NCI-H226 (cell line): ENCODE measurements around the gene AP2A2.
"Not testable (repeated sequence)": the region's sequence is repeated elsewhere in the genome, so short reads cannot be mapped to it uniquely, and the experiment has no call there.

Experiments
- DNase-seq: peaks from one replicate; pipeline ENCODE4 v3.0.0-alpha.2; 2015

Gene AP2A2

DNA sequence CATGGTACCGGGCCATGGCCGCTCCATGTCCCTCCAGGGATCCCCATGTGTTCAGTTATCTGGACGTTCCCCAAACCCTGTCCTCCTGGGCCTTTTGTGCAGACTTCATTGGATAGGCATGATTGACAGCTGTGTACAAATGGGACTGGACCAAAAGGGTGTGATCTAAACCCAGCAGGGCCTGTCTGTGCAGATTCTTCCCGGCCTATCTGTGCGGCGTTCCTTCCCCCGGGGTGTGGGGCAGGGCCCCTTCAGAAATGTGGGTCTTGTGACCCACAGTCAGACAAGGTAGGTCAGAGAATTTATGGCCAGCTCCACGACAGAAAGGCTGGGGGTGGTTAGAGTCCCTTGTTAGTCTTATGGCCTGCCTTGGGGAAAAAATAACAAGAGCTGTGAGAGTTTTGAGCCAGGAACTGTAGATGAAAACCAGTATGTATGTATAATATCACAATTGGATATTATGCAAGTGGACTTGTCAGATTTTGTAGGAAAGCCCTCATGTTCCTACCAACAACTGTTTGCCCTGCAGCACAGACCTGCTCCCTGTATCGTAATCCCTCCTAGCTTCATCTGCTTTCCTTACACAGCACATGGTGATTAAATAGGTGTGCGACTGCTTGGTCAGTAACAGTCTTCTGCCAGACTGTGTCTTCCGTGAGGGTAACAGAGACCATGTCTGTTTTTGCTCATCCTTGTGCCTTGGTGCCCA is 31.7 kb downstream of the AP2A2 start:
- no peak for DNase-seq

DNA sequence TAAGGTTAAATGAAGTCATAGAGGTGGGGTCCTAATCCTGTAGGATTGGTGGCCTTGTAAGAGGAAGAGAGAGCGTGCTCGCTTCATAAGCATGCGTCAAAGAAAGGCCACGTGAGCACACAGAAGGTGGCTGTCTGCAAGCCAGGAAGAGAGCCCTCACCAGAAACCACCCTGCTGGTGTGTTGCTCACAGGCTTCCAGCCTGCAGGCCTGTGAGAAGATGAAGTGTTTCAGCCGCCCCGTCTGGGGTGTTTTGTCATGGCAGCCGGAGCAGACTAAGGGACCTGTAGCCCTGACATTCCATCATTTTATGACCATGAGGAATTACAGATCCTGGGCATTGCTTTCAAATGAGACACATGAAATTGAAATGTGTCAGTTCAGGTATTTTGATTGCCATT is 32.4 kb downstream of the AP2A2 start:
- DNase-seq: no peak

DNA sequence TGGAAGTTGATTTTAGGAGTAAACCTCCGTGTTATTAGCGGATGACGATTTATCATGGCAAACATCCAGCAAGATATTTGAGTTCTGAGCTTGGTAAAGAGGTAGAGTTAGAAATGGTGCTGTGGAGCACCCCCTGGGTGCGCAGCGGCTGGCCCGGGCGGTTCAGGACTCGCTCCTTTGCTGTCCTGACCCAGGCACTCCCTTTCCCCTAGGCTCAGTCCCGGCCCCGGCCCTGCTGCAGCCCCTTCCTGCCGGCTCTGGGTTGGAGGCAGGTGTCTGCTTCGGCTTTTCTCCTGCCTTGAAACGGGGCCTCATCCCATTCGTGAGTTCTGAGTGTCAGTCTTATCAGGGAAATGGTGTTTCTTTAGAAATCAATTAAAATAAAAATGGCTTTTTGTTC is 33.4 kb downstream of the AP2A2 start:
- DNase-seq: no peak

DNA sequence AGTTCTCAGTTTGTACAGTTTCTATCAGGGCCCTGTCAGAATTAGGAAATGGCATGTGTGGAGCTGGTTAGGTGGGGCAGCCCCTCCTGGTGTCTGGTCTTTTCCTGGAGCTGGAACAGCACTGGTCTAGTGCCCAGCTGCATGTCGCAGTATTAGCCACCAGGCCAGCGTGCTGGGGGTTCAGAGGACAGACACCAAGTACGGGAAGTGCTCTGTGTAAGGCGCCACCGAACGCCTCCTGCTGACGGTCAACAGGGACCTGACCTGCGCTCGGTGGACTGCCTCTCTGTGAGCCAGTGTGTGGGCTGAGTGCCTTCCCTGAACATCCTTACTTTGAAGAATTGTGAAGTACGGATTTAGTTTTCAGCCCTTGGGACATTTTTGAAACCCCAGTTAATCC is 33.9 kb downstream of the AP2A2 start:
- DNase-seq: no peak

DNA sequence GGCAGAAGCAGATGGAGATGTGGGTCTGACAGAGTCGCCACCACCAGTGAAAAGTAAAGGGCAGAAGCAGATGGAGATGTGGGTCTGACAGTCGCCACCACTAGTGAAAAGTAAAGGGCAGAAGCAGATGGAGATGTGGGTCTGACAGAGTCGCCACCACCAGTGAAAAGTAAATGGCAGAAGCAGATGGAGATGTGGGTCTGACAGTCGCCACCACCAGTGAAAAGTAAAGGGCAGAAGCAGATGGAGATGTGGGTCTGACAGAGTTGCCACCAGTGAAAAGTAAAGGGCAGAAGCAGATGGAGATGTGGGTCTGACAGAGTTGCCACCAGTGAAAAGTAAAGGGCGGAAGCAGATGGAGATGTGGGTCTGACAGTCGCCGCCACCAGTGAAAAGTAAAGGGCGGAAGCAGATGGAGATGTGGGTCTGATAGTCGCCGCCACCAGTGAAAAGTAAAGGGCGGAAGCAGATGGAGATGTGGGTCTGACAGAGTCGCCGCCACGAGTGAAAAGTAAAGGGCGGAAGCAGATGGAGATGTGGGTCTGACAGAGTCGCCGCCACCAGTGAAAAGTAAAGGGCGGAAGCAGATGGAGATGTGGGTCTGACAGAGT is 35.7 kb downstream of the AP2A2 start:
- not testable (repeated sequence) for DNase-seq

DNA sequence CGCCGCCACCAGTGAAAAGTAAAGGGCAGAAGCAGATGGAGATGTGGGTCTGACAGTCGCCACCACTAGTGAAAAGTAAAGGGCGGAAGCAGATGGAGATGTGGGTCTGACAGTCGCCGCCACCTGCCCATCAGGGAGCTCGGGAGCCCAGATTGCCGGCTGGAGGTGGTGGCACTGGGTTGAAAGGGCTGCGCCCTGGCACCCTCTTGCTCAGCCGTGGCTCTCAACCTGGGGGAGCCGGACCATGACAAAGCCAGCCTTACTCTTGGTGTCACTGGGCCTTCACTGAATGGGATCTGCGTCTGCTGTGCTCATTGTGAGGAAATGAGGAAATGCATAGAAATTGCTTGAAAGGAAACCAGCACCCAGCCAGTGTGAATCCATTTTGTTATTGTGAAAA is 36.3 kb downstream of the AP2A2 start:
- DNase-seq: no peak

DNA sequence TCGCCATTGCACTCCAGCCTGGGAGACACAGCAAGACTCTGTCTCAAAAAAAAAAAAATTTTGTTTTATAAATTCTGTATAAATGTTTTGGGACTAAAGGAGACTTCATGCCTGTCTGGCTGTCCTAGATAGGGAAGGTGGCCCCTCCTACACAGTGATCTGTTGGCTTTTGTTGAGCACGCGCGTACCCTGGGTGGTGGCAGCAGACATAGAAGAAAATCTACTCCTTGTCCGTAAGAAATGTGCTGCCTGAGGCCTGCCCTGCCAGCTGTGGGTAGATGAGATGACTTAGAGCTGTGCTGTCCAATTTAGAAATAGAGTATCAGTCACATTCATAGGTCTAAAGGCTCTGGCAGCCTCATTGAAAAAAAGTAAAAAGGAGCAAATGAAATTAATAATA is 37.0 kb downstream of the AP2A2 start:
- DNase-seq: no peak

DNA sequence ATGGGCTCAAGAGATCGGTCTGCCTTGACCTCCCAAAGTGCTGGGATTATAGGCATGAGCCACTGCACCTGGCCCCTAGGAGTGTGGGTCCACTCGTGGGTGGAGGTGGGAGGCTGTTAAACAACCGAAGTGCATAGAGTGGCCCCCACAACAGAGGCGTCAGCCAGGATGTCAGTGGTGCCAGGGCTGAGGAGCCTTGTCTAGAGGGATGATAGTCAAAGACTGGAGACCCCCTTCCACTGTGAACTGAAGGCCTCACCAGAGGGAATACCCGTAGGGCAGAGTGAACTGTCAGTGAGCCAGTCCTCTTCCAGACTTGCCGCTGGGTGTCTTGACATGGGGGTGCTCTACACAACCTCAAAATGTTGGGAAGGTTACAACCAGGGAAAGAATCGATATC is 38.2 kb downstream of the AP2A2 start:
- DNase-seq: no peak

DNA sequence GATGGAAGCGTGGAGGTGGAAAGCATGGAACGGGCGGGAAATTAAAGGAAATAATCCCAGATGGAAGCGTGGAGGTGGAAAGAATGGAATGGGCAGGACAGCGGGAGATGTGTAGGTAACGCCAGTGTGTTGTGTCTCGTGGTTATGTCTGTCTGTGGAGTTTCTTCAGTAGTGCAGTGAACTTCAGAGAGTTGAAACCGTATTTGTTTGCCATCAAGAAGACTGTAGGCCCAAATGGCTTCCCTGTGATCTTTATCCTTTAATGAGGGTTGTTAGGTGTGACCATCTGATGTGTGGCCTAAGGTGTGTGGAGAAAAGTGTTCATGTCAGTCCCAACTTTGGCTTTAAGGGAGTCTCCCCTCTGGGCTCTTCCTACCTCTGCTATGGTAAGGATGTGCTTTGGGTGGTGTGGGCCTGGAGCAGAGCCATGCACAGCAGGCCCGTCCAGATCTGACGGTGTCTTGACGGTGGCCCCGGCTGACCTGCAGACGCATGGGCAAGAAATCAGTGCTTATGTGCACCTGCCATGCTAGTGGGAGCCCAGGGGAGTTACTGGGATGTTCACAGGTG is 39.6 kb downstream of the AP2A2 start:
- no peak for DNase-seq

DNA sequence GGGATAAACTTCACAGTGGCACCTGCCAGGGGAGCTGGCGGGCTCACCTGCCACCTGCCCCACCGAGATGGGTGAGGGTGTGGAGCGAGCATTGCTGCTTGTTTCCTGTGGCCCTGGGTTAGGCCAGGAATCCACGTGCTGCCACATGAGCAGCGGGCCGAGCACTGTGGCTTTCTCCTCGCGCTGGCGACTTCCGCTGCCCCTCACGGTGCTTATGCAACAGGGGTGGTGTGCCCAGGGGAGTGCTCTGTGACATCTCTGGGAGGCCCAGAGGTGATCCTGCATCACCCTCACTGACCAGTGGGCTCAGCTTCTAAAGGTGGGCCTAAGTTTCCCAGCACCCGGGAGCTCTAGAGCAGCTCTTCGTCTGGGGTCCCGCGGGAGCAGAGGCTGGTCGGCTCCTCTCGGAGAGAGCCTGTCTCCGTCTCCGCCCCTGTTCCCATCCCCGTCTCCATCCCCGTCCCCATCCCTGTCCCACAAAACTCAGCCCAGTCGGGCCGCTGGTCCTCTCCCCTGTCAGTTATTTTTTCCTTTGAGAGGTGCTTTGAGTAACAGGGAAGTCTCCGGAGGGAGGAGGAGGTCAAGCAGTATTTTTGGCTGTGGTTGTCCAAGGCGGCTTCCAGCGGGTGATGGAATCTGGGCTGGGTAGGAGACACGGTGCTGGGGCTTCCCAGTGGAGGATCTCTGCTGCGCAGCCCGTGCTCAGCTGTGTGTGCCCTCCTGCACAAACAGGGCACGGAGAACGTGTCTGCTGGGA is 42.5 kb downstream of the AP2A2 start:
- DNase-seq: no peak

DNA sequence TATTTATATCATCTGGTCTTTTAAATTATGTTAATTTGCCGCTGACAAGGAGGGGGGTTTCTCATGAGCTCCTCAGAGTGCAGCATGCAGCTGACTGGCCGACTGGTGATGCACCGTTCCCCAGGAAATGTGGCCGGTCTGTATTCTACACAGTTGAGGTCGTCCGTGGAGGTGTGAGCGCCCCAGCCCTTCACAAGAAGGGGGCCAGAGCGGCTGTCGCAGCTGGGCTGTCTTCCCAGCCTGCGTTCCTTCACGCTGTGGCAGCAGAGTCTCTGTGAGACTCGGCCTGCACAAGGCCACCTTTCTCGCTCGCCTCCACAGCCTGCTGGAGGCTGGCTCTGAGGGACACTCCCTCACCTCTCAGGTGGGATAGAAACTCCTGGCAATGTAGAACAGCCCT is 43.2 kb downstream of the AP2A2 start:
- DNase-seq: no peak

DNA sequence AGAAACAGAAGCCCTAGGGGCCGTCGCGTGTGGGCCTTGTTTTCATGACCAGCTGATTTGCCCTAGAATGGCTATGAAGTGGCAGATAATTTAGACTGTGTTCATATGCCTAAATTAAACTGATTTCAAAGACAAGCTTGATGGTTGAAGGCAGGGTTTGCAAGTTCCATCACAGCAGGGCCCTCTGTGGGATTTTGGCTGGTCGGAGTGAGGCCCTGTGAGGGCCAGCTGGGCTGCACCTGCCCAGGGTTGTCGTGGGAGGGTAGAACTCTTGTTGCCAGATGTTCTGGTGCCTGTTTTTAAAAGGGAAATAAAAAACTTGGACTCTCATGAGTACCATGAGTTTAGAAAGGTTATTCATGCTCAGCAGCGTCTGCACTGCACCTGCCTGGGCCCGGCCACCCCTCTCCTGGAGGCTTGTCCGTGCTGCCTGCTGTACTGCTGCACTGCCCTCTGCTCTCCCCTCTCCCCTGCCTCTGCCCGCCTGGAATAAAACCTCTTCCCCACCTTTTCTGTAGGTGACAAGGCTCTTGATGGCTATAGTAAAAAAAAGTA is 44.1 kb downstream of the AP2A2 start:
- no peak for DNase-seq

DNA sequence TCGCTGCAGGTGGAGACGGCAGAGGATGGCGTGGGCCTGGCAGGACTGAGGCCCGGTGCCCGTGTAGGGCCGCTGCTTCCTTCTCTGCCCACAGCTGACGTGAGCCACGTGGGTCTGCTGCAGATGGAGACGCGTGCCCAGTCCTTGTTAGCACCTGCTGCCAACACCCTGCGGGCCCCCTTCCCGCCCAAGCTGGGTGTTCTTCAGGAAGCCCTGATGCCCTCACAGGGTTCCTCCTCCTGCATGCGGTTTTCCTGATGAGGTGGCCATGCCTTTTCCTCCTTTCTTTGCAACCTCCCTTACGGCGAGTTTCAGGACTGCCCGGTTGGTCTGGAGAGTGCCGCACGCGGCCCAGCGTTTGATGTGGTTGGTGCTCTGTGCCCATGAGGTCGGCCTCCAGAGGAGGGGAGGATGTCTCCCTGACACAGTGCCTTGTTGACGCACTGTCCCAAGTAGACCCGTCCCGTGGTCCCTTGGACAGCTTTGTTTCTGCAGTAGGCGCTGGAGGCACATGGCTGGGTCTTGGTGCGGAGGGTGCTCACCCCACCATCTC is 44.7 kb downstream of the AP2A2 start:
- no peak for DNase-seq

DNA sequence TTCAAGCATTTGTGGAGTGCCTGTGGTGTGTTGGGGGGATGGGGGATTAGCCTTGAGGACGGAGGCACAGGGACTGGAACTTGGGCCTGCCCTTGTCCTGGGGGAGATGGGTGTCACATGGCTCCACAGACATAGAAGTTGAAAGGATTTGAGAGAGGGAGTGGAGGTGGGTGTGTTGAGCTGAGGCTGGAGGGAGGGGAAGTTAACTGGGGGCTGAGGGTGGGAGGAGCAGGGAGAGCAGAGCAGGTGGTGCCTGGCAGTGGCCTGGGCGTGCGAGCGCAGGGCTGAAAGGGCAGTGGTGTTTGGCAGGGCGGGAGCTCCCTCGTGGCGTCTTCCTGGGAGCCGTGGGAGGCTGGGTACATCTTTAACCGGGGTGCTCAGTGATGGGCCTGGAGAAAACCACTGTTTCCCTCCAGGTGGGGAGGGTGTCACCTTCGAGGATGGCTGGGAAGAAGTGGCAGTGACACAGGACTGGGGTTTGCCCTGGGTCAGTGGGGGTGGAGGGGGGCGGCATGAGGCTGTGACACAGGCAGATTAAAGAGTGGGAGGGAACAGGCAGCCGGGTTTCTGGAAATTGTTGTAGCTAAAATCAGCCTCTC is 45.5 kb downstream of the AP2A2 start:
- DNase-seq: no peak

DNA sequence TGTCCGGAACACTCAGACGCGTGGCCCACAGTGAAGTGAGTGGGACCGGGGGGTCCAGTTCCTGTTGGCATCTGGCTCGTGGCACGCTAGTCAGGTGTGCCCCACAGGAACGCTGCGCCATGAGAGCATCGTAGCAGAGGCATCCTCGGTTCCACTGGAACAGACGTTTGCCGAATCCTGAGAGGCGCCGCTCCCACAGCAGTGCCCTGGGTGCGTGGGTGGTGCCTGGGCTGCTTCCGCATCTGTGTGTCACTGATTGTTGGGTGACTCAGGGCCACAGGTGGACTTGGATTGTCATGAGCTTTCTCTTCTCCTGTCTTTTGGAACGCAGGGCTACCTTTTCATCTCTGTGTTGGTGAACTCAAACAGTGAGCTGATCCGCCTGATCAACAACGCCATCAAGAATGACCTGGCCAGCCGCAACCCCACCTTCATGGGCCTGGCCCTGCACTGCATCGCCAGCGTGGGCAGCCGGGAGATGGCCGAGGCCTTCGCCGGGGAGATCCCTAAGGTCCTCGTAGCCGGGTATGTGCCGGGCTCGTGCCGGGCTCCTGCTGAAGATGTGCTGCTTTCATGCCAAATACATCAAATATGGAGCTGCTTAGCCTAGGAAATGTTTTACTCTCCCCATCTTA is 46.2 kb downstream of the AP2A2 start:
- no peak for DNase-seq

DNA sequence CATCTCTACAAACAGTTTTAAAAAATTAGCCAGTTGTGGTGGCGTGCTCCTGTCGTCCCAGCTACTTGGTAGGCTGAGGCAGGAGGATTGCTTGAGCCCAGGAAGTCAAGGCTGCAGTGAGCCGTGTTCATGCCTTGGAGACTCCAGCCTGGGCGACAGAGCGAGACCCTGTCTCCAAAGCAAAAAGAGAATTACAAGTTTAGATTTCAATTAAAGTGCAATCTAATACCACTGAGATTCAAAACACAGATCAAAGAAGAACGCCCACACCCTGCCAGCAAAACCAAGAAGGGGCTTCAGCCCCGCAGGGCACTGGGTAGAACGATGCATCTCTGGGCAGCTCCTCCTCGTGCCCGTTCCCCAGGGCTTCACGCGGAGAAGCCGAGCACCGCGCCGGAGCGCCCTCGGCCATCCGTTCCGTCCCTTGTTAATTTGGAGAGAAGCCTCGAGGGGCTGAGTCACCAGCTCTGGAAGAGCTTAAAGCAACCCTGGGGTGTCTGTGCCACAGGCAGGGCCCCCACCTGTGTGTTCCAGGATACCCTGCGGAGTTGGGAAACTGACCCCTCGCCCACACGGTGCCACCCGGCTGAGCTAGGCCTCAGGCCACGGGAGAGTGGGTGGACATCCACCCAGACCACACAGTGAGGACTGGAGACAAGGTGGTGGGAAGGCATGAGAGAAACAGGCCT is 47.0 kb downstream of the AP2A2 start:
- no peak for DNase-seq

DNA sequence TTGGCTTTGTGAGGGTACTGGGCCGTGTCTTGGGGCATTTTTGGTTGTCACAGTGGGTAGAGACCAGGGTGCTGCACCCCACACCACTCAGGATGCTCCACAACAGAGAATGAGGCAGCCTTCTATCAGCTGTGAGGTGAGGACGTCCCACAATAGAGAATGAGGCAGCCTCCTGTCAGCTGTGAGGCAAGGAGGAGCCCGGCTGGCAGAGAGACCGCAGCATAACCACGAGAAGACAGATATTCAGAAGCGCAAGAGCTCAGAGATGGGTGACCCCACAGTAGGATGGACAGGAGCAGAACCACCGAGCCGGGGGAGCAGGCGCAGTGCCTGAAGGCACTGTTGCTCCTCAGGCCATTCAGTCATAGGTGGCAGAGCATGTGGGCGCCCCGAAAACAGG is 47.6 kb downstream of the AP2A2 start:
- DNase-seq: no peak

DNA sequence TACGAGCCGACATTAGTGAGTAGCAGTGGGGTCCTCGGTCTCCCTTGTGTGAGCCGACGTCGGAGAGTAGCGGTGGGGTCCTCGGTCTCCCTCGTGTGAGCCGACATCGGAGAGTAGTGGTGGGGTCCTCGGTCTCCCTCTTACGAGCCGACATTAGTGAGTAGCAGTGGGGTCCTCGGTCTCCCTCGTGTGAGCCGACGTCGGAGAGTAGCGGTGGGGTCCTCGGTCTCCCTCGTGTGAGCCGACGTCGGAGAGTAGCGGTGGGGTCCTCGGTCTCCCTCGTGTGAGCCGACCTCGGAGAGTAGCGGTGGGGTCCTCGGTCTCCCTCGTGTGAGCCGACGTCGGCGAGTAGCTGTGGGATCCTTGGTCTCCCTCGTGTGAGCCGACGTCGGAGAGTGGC is 49.7 kb downstream of the AP2A2 start:
- not testable (repeated sequence) for DNase-seq

DNA sequence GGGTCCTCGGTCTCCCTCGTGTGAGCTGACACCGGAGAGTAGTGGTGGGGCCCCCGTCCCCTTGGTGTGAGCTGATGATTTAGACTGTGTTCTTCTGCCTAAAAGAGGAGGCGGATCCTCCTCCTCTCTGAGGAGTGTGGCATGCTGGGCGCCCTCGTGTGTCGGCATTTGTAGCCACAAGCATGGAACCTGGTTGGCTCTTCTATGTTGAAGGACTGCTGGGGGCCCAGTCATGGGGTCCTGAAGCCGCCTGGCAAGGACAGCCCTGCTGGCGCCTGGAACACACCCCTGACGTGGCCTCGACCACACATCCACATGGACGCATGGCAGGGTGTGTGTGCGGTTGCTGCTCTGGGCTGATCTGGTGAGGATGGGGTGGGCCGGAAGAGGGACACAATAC is 50.2 kb downstream of the AP2A2 start:
- no peak for DNase-seq

DNA sequence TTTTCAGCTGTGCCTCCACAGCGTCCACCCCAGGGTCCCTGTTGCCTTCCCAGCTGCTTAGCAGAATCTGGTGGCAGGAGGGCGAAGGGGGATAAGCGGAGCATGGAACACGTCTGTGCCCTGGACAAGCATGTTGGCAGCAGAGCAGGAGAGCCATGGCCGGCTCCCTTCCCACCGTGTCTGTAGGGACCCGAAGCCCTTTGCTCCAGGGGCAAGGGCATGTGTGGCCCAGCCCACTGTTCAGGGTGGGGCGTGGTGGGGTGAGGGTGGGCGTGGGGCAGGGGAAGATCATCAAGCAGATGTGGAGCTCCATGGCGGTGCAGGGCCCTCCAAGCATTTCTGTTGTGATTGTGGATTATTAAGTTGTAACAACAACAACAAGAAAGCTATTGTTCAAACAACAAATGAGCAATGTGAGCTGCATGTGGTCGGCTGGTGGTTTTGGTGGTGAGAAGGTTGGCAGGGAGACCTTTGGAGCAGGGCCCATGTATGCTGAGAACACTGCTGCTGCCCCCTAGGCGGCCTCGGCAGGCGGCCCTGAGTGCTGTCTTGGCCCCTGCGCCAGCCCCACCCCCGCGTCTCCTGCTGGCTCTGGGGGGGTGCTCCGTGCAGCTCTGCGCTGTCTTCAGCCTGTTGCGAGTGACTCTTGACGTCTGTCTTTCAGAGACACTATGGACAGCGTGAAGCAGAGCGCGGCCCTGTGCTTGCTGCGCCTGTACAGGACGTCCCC is 50.9 kb downstream of the AP2A2 start:
- DNase-seq: no peak
